Stimulated activated naive CD8-positive, alpha-beta T cell treated with anti-CD3 and anti-CD28 coated beads, Interleukin-15, amount 100 ng/mL, for 72 hours (primary cell): ENCODE results near the gene AGTRAP.

ENCODE experiments used
- ATAC-seq: fragments of 150-1000 bp; cut with Tn5 transposase; 2 replicates; pipeline ENCODE4 v1.10.0; 2021; ENCODE audit warnings: mild to moderate bottlenecking, moderate library complexity
- DNase-seq, 2 donors: peaks; one replicate each; pipeline ENCODE4 v3.0.0; 2021 to 2022
- H3K27ac Mint-ChIP-seq, 2 donors: one replicate each; pipeline ENCODE4 v1.8.0; 2022; ENCODE audit warnings: mild to moderate bottlenecking in 2 of 2, mixed read lengths in 2 of 2, moderate library complexity in 2 of 2
- H3K27me3 Mint-ChIP-seq: one replicate; pipeline ENCODE4 v1.8.0; 2022; ENCODE audit warnings: mixed read lengths
- H3K4me1 Mint-ChIP-seq: one replicate; pipeline ENCODE4 v1.8.0; 2022; ENCODE audit warnings: mild to moderate bottlenecking, mixed read lengths
- H3K4me3 Mint-ChIP-seq, 2 donors: one replicate each; pipeline ENCODE4 v1.8.0; 2022; ENCODE audit warnings: mild to moderate bottlenecking in 2 of 2, mixed read lengths in 2 of 2, moderate library complexity in 1 of 2
- H3K9me3 Mint-ChIP-seq, 2 donors: one replicate each; pipeline ENCODE4 v1.8.0; 2022; ENCODE audit warnings: mixed read lengths in 2 of 2

AGTRAP gene

DNA sequence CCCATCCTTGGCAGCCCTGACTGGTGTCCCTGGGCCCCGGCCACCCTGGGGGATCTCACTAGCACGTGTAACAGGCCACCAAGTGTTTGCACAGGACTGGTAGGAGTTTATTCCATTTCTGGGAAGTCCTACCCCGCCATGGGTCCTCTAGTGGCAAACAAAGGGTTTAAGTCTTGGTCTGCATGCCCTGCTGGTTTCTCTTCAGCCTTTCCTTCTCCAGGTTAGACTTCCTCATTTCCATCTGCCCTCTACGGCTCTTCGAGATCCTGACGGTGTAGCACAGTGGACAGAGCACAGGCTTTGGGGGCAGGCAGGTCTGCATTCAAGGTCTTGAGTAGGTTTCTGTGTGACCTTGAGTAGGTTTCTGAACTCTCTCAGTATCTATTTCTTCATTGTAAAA, 2.8 kb downstream of the AGTRAP start:
- Mint-ChIP-seq H3K4me1 (peaks cover 75% of the 10 kb centered on the region), H3K9me3 (no peaks in the 10 kb centered on the region), H3K27me3 (no peaks in the 10 kb centered on the region), H3K4me3 (no peak overlapping the region), H3K27ac (no peak overlapping the region)
- no peak for ATAC-seq
- DNase-seq, result no peak

DNA sequence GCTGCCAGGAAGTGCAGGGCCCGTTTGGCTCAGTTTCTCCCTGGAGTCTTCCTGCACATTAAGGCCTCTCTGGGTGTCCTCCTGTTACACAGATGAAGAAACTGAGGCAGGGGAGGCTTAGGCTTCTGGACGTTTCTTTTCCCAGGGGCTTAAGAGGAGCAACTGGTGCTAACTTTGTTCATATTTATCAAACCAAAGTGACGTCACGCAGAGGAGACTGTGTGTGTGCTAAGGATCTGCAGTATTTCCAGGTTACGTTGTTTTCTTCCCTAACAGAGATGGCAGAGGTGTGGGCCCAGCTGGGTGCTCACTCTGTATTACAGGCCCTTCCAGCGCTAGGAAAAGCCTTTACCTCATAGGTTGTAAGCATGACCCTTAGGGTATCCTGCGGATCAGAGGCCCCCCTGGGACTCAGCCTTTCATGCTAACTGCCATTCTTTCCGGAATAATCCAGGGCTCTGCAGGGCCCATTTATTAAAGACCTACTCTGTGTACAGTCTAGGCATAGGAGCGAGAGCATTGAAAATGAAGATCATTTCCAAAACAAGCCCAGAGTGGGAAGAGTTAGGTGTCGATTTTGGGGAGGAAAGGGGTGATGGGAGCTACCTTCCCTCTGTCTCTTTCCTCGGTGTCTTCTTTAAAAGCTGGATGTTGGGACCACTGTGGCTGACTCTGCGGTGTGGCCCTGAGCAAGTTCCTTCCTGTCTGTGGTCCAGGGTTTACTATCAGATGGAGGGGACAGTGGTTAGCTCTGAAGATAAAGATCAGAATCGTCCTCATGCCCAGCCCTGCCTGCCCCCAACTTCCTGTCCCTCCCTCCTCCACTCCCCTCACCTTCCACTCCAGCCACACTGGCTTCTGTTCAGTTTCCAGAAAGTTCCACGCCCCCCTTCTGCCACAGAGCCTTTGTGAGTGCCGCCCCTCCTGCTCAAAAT, 4.6 kb downstream of the AGTRAP start:
- Mint-ChIP-seq H3K27ac (no peak overlapping the region), H3K9me3 (no peaks in the 10 kb centered on the region), H3K4me3 (peak overlapping the region; percentile 66 to 67), H3K27me3 (no peaks in the 10 kb centered on the region), H3K4me1 (peaks cover 76% of the 10 kb centered on the region)
- ATAC-seq (peak; percentile 73), DNase-seq (peak in 1 of 2 donors; percentile 53)

DNA sequence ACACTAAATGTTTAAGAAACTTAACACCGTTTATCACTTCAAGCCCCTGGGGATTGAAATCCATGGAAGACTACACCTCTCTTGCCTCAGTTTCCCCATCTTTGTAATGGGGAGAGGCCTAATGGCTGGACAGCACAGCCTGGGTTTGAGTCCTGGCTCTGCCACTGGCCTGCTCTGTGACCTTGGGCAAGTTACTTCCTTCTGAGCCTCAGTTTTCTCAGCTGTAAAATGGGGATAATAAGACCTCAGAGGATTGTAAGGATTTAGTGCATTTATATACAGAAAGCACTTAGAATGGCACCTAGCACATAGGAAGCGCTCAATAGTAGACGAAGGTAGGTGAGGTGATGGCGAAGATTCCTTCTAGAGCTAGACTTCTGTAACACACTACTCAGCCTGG, 5.5 kb downstream of the AGTRAP start:
- H3K4me1 Mint-ChIP-seq, result peaks cover 73% of the 10 kb centered on the region
- H3K27me3 Mint-ChIP-seq, result no peaks in the 10 kb centered on the region
- H3K4me3 Mint-ChIP-seq, result peak overlapping the region in 1 of 2 donors; percentile 67
- no peak overlapping the region for H3K27ac Mint-ChIP-seq
- DNase-seq (no peak), ATAC-seq (no peak)
- H3K9me3 Mint-ChIP-seq, result no peaks in the 10 kb centered on the region

DNA sequence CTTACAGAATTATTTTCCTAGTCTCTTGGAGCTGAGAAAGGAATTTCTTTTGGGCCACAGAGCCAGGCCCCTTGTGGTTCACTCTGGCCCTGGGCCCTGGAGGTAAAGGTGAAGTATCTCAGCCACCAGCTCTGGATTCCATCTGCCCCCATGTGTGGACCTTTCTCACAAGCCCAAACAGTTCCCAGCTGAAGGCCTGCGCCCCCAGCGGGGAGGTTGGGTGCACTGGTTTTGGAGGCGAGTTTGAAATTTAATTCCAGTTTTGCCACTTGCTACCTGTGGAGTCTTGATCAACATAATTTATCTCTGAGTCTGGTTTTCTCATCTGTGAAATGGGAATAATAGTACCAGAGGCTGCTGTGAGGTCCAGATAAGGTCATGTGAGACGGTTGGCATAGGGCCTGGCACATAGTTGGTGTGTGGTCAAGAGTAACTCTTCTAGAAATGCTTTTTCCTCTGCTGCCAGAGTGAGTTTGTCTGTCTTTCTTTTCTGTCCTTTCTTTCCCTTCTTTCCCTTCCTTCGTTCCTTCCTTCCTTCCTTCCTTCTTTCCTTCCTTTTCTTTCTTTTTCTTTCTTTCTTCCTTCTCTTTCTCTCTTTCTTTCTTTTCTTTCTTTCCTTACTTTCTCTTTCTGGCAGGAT, 6.1 kb downstream of the AGTRAP start:
- no peak for DNase-seq
- H3K27ac Mint-ChIP-seq, result no peak overlapping the region
- ATAC-seq, result no peak
- no peaks in the 10 kb centered on the region for H3K27me3 Mint-ChIP-seq
- no peaks in the 10 kb centered on the region for H3K9me3 Mint-ChIP-seq
- H3K4me1 Mint-ChIP-seq, result peaks cover 68% of the 10 kb centered on the region
- H3K4me3 Mint-ChIP-seq, result peak overlapping the region; percentile 1 to 25

DNA sequence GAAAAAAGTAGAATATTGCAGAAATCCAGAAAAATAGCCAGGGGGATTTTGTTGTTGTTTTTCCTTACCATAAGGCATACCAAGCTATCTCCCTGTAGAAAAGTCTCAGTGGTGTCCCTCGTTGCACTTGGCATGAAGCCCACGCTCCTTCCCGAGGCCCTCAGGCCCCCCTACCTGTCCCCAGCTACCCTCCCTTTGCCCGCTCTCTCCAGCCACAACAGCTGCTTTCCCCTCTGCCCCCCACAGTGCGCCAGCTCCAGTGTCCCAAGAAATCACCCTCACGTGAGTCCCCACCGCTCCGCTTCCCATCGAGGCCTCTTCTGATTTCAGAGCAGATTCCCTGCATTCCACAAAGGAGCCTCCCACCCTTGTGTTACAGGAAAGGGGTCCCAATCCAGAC, 8.4 kb downstream of the AGTRAP start:
- H3K9me3 Mint-ChIP-seq, result no peaks in the 10 kb centered on the region
- DNase-seq (no peak), ATAC-seq (no peak)
- no peaks in the 10 kb centered on the region for H3K27me3 Mint-ChIP-seq
- H3K27ac Mint-ChIP-seq, result no peak overlapping the region
- H3K4me3 Mint-ChIP-seq, result no peak overlapping the region
- peaks cover 57% of the 10 kb centered on the region for H3K4me1 Mint-ChIP-seq

DNA sequence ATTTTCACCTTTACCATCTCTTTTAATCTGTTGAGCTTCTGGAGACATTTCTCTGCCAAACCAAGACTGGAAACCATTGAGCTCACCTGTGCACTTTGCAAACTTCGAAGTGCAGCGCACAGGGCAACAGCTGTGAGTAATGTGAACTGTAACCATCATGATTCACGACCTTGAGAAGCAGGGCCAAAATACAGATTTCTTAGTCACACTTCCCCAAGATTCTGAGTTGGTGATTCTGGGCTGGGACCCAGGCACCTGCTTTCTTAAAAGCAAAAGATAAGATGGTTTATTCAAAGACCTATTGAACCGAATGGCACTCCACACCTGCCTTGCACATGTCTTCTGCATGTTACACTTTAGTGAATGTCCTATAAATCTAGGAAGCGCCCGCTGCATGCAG, 10.2 kb downstream of the AGTRAP start:
- no peaks in the 10 kb centered on the region for H3K27me3 Mint-ChIP-seq
- no peak overlapping the region for H3K4me3 Mint-ChIP-seq
- H3K27ac Mint-ChIP-seq, result no peak overlapping the region
- ATAC-seq, result no peak
- DNase-seq, result no peak
- no peaks in the 10 kb centered on the region for H3K9me3 Mint-ChIP-seq
- H3K4me1 Mint-ChIP-seq, result peaks cover 41% of the 10 kb centered on the region

DNA sequence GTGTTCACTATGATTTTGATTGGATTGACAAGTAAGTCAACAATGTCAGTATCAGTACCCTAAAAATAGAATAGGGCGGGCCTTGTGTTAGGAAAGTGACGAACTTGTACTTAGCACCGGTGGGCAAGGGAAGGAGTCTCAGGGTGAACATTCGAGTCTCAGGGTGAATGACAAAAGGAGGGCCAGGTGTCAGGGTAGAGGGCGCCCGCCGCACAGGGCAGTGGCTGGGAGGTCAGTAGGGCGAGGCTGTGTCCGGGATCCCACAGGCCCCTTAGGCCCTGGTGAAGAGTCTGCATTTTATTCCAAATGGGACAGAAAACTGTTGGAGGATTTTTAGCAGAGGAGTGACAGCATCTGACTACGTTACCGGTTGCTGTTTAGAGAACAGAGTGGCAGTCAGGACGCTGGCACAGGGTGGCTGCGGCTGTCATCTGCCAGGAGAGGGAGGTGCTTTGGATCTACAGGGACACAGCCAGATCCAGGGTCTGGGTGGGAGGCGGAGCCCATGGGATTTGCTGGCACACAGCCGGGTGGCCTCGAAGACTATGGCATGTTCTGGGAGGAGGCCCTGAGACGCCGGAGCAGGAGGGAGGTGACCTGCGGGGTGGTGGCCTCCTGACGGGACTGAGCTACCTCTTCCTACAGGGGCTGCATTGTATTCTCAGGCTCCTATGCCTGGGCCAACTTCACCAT, 11.0 kb downstream of the AGTRAP start:
- Mint-ChIP-seq H3K27me3 (no peaks in the 10 kb centered on the region), H3K27ac (no peak overlapping the region), H3K4me1 (peaks cover 32% of the 10 kb centered on the region), H3K4me3 (no peak overlapping the region), H3K9me3 (no peaks in the 10 kb centered on the region)
- ATAC-seq (no peak), DNase-seq (no peak)

DNA sequence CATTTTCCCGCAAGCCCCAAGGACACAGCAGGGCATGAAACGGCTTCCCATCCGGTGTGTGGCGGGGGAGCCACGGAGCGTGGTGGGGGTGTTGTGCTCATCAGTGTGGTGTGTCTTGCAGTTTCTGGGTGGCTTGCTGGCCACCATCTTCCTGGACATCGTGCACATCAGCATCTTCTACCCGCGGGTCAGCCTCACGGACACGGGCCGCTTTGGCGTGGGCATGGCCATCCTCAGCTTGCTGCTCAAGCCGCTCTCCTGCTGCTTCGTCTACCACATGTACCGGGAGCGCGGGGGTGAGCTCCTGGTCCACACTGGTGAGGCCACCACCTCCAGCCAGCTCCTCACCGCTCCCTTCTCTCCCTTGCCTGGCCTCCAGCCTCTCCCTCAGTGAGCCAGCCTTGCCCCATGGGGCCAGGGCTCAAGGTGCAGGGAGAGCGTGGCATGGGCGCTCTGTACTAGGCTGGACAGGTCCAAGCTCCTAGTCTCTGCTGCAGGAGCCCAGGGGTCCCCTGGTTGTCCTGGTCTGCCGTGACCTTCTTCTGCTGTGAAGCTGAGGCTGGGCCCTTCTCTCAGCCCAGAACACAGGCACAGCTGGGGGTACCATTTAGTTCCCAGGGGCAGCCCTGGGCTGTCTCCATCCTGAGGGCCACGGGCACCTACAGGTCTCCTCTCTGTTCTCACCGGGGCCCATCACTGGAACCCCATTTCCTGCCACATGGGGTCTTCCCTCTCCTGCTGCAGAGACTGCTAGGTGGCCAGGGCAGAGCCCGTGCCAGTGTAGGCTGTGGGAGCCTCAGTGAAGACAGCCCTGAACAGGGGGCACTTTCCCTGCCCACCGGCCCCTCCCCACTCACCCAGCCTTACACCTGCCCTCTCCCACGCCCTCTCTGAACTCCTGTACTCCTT, 12.6 kb downstream of the AGTRAP start:
- ATAC-seq (peak; percentile 45), DNase-seq (no peak)
- Mint-ChIP-seq H3K27ac (peak overlapping the region in 1 of 2 donors; percentile 66), H3K27me3 (no peaks in the 10 kb centered on the region), H3K9me3 (no peaks in the 10 kb centered on the region), H3K4me1 (peaks cover 26% of the 10 kb centered on the region), H3K4me3 (peak overlapping the region in 1 of 2 donors; percentile 22)

DNA sequence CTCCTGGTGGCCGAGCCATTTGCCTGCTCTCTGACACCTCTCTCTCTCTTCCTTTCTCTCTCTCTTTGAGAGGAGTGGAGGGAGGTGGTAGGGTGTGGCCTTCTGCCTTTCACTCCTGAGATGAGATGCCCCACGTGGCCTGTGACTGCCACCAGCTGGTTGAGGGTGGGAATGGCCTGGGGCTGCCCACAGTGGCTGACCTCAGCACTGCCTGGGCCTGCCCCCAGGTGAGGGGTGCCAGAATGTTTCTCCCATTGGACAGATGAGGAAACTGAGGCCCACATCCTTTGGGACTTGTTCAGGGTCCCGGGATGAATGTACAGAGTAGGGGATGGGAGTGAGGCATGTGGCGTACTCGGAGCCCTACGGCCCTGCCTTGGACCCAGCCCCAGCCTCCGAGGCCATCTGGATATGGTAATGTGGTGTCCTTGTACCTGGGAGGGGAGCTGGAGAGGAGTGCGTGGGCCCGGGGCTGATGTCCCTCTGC, 13.3 kb downstream of the AGTRAP start:
- peak overlapping the region in 1 of 2 donors; percentile 66 for H3K27ac Mint-ChIP-seq
- H3K9me3 Mint-ChIP-seq, result no peaks in the 10 kb centered on the region
- no peaks in the 10 kb centered on the region for H3K27me3 Mint-ChIP-seq
- peaks cover 26% of the 10 kb centered on the region for H3K4me1 Mint-ChIP-seq
- ATAC-seq (peak; percentile 86), DNase-seq (peak; percentile 43 to 57)
- peak overlapping the region in 1 of 2 donors; percentile 22 for H3K4me3 Mint-ChIP-seq

DNA sequence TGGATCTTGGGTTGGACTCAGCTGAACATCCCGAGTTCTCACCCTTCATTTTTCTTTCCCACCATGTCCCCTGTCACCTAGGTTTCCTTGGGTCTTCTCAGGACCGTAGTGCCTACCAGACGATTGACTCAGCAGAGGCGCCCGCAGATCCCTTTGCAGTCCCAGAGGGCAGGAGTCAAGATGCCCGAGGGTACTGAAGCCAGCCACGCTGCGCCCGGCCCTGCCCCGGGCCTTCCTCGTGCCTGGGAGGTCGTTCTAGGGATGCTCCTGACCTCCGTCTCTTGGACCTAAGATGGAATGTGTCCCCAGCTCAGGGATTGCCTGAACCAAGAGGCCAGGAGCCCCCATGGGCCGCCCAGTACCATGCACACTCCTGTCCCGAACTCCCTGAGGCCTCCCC, 14.1 kb downstream of the AGTRAP start:
- H3K27ac Mint-ChIP-seq, result no peak overlapping the region
- peaks cover 26% of the 10 kb centered on the region for H3K4me1 Mint-ChIP-seq
- H3K9me3 Mint-ChIP-seq, result no peaks in the 10 kb centered on the region
- no peak for ATAC-seq
- H3K4me3 Mint-ChIP-seq, result no peak overlapping the region
- no peak for DNase-seq
- H3K27me3 Mint-ChIP-seq, result no peaks in the 10 kb centered on the region

DNA sequence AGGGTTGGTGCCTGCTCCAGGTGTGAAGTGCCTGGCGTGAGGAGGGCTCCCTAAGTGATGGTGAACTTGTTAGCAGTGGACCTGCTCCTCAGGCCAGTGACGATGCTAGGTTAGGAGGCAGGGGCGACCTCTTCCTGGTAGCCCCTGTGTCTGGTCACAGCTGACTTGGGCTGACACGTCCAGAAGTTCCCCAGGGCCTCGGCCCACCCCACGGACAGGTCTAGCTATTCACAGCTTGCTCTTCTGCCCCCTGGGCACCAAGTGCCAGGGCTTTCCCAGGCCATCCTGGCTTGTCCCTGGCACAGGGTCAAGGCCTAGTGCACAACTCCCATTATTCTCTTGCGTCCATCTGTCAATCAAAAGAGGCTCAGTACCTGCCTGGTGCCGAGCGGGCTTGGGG, 15.2 kb downstream of the AGTRAP start:
- Mint-ChIP-seq H3K9me3 (no peaks in the 10 kb centered on the region), H3K27me3 (no peaks in the 10 kb centered on the region), H3K27ac (no peak overlapping the region), H3K4me1 (peaks cover 20% of the 10 kb centered on the region), H3K4me3 (no peak overlapping the region)
- no peak for ATAC-seq
- DNase-seq, result no peak

DNA sequence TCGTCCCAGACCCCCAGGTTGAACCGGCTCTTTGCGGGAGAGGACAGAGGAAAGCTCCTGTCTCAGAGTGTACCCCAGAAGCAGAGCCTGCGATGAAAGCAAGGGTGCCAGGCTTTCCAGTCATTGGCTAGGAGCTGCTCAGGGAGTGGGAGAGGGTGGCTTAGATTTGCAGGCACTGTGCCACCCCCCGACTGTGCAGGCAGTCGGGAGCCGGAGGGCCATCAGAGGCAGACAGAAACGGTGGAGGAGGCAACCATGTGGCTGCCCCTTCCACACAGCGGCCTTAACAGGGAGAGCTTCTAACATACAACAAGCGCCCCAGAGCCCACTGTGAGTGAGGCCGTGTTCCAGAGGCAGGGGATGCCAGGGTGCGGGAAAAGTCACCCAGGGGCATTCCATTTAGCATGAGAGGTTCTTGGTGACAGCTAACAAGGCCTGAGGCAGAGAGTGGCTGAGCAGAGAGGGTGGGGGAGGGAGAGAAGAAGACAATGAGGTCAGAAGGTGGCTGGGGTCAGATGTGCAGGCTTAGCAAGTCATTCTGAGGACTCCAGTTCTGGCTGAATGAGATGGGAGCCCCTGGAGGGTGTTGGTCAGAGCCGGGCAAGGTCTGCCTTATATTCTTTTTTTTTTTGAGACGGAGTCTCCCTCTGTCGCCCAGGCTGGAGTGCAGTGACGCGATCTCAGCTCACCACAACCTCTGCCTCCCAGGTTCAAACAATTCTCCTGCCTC, 16.6 kb downstream of the AGTRAP start:
- peak; percentile 17 for ATAC-seq

DNA sequence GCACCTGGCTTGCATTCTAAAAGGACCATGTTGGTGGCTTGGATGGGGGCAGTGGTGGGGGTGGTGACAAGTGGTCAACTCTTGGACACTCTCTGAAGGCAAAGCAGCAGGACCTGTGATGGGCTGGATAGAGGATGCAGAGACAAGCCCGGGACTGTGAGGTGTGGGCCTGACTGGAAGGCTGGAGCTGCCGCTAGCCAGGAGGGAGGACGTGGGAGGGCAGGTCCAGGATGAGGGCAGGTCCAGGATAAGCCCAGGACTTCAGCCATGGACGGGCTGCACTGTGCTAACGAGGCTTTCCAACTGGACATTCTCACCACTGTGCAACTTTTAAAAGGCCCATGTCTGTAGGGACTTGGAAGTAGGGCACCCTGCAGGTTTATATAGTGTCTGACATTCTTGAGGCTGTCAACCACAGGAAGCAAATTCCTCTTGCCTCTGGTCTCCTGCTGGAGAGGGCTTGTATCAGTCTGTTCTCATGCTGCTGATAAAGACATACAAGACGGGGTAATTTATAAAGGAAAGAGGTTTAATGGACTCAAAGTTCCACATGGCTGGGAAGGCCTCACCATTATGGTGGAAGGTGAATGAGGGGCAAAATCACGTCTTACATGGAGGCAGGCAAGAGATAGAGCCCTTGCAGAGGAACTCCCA, 17.7 kb downstream of the AGTRAP start:
- Mint-ChIP-seq H3K4me1 (peaks cover 15% of the 10 kb centered on the region), H3K27ac (peak overlapping the region in 1 of 2 donors; percentile 21), H3K9me3 (no peaks in the 10 kb centered on the region), H3K4me3 (no peak overlapping the region), H3K27me3 (no peaks in the 10 kb centered on the region)
- DNase-seq, result no peak
- no peak for ATAC-seq

More for the DNA sequence above, 16.6 kb downstream of the AGTRAP start:
- H3K27me3 Mint-ChIP-seq, result no peaks in the 10 kb centered on the region
- no peak for DNase-seq
- H3K9me3 Mint-ChIP-seq, result no peaks in the 10 kb centered on the region
- H3K4me1 Mint-ChIP-seq, result peaks cover 20% of the 10 kb centered on the region
- H3K4me3 Mint-ChIP-seq, result no peak overlapping the region
- peak overlapping the region in 1 of 2 donors; percentile 41 for H3K27ac Mint-ChIP-seq

DNA sequence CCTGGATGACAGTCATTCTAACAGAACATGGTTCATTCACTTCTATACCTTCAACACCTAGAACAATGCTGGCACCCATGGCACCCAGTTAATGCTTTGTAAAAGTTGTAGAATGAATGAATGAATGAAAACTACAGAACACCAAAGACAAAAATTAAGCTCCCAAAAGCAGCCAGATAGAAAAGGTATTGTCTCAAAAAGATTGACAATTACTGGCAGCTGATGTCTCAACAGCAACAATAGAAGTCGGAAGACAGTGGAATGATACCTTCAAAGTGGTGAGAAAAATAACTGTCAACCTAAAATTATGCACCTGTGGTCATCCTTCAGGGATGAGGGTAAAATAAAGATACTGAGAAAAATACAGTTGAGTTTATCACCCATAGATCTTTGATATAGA, 21.1 kb downstream of the AGTRAP start:
- Mint-ChIP-seq H3K27me3 (peaks cover 22% of the 10 kb centered on the region), H3K4me1 (peaks cover 15% of the 10 kb centered on the region), H3K27ac (no peak overlapping the region), H3K9me3 (no peaks in the 10 kb centered on the region), H3K4me3 (no peak overlapping the region)
- no peak for DNase-seq
- no peak for ATAC-seq
